Astrocyte (in vitro differentiated cells and primary cell): ENCODE data around the gene PRDM12.

Experiments
- CTCF ChIP-seq: IDR thresholded peaks from 2 replicates; pipeline ENCODE4 v1.5.1; 2011; ENCODE audit warnings: low read depth, mild to moderate bottlenecking, inconsistent platforms, low read length, moderate library complexity; ENCODE audit not compliant: insufficient read depth
- EZH2 ChIP-seq: IDR thresholded peaks from 2 replicates; pipeline ENCODE4 v1.6.1; 2012; ENCODE audit warnings: mild to moderate bottlenecking, low read length, inconsistent platforms; ENCODE audit not compliant: insufficient read depth

GRCh38 chr9:130659699-130660248 lies 4.6 kb upstream of the PRDM12 start:
- TF ChIP-seq CTCF (no peak), EZH2 (peak; percentile 26)
